Measurements from ENCODE around the gene MMP12. TPM values are rescaled to one million over a fixed set of nuclear protein-coding genes. Genes with fewer than 3 reads are reported as not detected.

MMP12 gene
- total RNA-seq, 2 experiments from 2014 or later: not detected

- no peak overlapping the region for H3K4me3 Mint-ChIP-seq
- no peak overlapping the region for H3K27ac Mint-ChIP-seq
- POLR2A ChIA-PET: interaction anchor here (0.6 kb wide), 1 partner anchor 22 kb away, joined by 3 read pairs; no protein-coding TSS in a partner anchor
- H3K4me1 Mint-ChIP-seq (ENCODE audit: low read depth): no peaks in the 10 kb centered on the region
- no peak for TF ChIP-seq CTCF (IDR thresholded peaks at IDR 0.05)
- DNase-seq: no peak
- no peak for ATAC-seq
- H3K27me3 Mint-ChIP-seq: no peaks in the 10 kb centered on the region
- H3K36me3 Mint-ChIP-seq (ENCODE audit: low read depth): no peaks in the 10 kb centered on the region
- CTCF ChIA-PET: no interaction called here
- H3K9me3 Mint-ChIP-seq: no peaks in the 10 kb centered on the region
- intact Hi-C loops (cut with micrococcal nuclease): no loop called here
Observed at GRCh38 chr11:102840018-102840417, 34.8 kb downstream of the MMP12 start.

GRCh38 chr11:102837646-102838045 lies 37.1 kb downstream of the MMP12 start:
- CTCF ChIA-PET: no interaction called here
- Mint-ChIP-seq H3K27me3 (peaks cover 2% of the 10 kb centered on the region), H3K27ac (no peak overlapping the region), H3K9me3 (no peaks in the 10 kb centered on the region), H3K4me1 (ENCODE audit: low read depth) (no peaks in the 10 kb centered on the region), H3K4me3 (no peak overlapping the region), H3K36me3 (ENCODE audit: low read depth) (no peaks in the 10 kb centered on the region)
- ATAC-seq (no peak), DNase-seq (no peak)
- intact Hi-C loops (cut with micrococcal nuclease): no loop called here
- POLR2A ChIA-PET: no interaction called here
- TF ChIP-seq CTCF (IDR thresholded peaks at IDR 0.05): no peak

- TF ChIP-seq CTCF (IDR thresholded peaks at IDR 0.05): no peak
- no peak overlapping the region for H3K27ac Mint-ChIP-seq
- no peak overlapping the region for H3K4me3 Mint-ChIP-seq
- no peaks in the 10 kb centered on the region for H3K9me3 Mint-ChIP-seq
- no peaks in the 10 kb centered on the region for H3K4me1 Mint-ChIP-seq (ENCODE audit: low read depth)
- ATAC-seq: no peak
- peaks cover 2% of the 10 kb centered on the region for H3K27me3 Mint-ChIP-seq
- intact Hi-C loops (cut with micrococcal nuclease): no loop called here
- POLR2A ChIA-PET: no interaction called here
- no peak for DNase-seq
- no peaks in the 10 kb centered on the region for H3K36me3 Mint-ChIP-seq (ENCODE audit: low read depth)
- CTCF ChIA-PET: no interaction called here
Observed at GRCh38 chr11:102837156-102837555, 37.6 kb downstream of the MMP12 start.

GRCh38 chr11:102836290-102836875 lies 38.4 kb downstream of the MMP12 start:
- peaks cover 8% of the 10 kb centered on the region for H3K27me3 Mint-ChIP-seq
- no peak for DNase-seq
- H3K4me3 Mint-ChIP-seq: no peak overlapping the region
- no peak for ATAC-seq
- no peak for TF ChIP-seq CTCF (IDR thresholded peaks at IDR 0.05)
- ChIA-PET CTCF (no interaction called here), POLR2A (no interaction called here)
- H3K27ac Mint-ChIP-seq: no peak overlapping the region
- no peaks in the 10 kb centered on the region for H3K4me1 Mint-ChIP-seq (ENCODE audit: low read depth)
- H3K9me3 Mint-ChIP-seq: no peaks in the 10 kb centered on the region
- intact Hi-C loops (cut with micrococcal nuclease): no loop called here
- no peaks in the 10 kb centered on the region for H3K36me3 Mint-ChIP-seq (ENCODE audit: low read depth)

- Mint-ChIP-seq H3K36me3 (ENCODE audit: low read depth) (no peaks in the 10 kb centered on the region), H3K9me3 (no peaks in the 10 kb centered on the region), H3K4me1 (ENCODE audit: low read depth) (no peaks in the 10 kb centered on the region), H3K4me3 (no peak overlapping the region), H3K27me3 (peaks cover 23% of the 10 kb centered on the region), H3K27ac (no peak overlapping the region)
- no peak for ATAC-seq
- no peak for TF ChIP-seq CTCF (IDR thresholded peaks at IDR 0.05)
- DNase-seq: no peak
- CTCF ChIA-PET: no interaction called here
- intact Hi-C loops (cut with micrococcal nuclease): no loop called here
- POLR2A ChIA-PET: no interaction called here
Observed at GRCh38 chr11:102833731-102834130, 41.1 kb downstream of the MMP12 start.
